Left hindlimb (tissue), 1 donor: ENCODE data around the gene ZXDC.

ENCODE experiments used
- DNase-seq: peaks from one replicate; pipeline ENCODE4 v3.0.0-alpha.2; 2018

ZXDC gene

GRCh38 chr3:126433496-126434263 is 42.0 kb downstream of the ZXDC start:
- no peak for DNase-seq

GRCh38 chr3:126433105-126433430 is 42.6 kb downstream of the ZXDC start:
- no peak for DNase-seq

- DNase-seq: no peak
Measured at GRCh38 chr3:126432361-126433104, 43.2 kb downstream of the ZXDC start.

- DNase-seq: no peak
Measured at GRCh38 chr3:126431103-126431534, 44.6 kb downstream of the ZXDC start.

GRCh38 chr3:126424751-126425150 is 50.9 kb downstream of the ZXDC start:
- DNase-seq: no peak

GRCh38 chr3:126424039-126424717 is 51.5 kb downstream of the ZXDC start:
- no peak for DNase-seq

GRCh38 chr3:126423191-126424038 is 52.3 kb downstream of the ZXDC start:
- DNase-seq: no peak

GRCh38 chr3:126422571-126423091 is 53.1 kb downstream of the ZXDC start:
- DNase-seq: no peak

GRCh38 chr3:126422121-126422520 is 53.6 kb downstream of the ZXDC start:
- no peak for DNase-seq

GRCh38 chr3:126421573-126422119 is 54.0 kb downstream of the ZXDC start:
- DNase-seq: no peak

GRCh38 chr3:126419886-126420786 is 55.6 kb downstream of the ZXDC start:
- DNase-seq: no peak

- DNase-seq: no peak
Measured at GRCh38 chr3:126419151-126419703, 56.5 kb downstream of the ZXDC start.

- DNase-seq: no peak
Measured at GRCh38 chr3:126418661-126419131, 57.0 kb downstream of the ZXDC start.

GRCh38 chr3:126417981-126418530 is 57.6 kb downstream of the ZXDC start:
- DNase-seq: no peak

GRCh38 chr3:126417515-126417914 is 58.2 kb downstream of the ZXDC start:
- DNase-seq: no peak

- DNase-seq: no peak
Measured at GRCh38 chr3:126416943-126417342, 58.7 kb downstream of the ZXDC start.

GRCh38 chr3:126415661-126416591 is 59.8 kb downstream of the ZXDC start:
- no peak for DNase-seq

- no peak for DNase-seq
Measured at GRCh38 chr3:126414961-126415660, 60.6 kb downstream of the ZXDC start.

GRCh38 chr3:126414406-126414805 is 61.3 kb downstream of the ZXDC start:
- DNase-seq: no peak
